Measurements from ENCODE around the gene SPINT1. TPM values are rescaled to one million over a fixed set of nuclear protein-coding genes. Genes with fewer than 3 reads are reported as not detected.

Gene SPINT1
- total and polyA plus RNA-seq, 7 experiments from 2014 or later = 1.00 to 8.9 (median 3.6) TPM

- Histone ChIP-seq H3K27ac (ENCODE audit: low read depth, low read length) (peak overlapping the region; percentile 95), H3K27me3 (ENCODE audit: control insufficient read depth in 2 of 2, insufficient read depth in 2 of 2, low read length in 2 of 2) (no peaks in the 10 kb centered on the region), H3K4me1 (ENCODE audit: control insufficient read depth in 2 of 2, insufficient read depth in 2 of 2, low read length in 2 of 2) (peaks cover 14 to 16% of the 10 kb centered on the region in 2 donors), H3K36me3 (ENCODE audit: control insufficient read depth in 2 of 3, insufficient read depth in 3 of 3, low read length in 3 of 3) (peaks cover 0 to 17% (median 4%) of the 10 kb centered on the region in 3 experiments), H3K4me3 (ENCODE audit: low read length) (peak overlapping the region; percentile 99), H3K9me3 (ENCODE audit: control insufficient read depth in 2 of 3, low read length in 3 of 3) (no peaks in the 10 kb centered on the region)
- Mint-ChIP-seq H3K27ac (peak overlapping the region; percentile 84 to 98 (median 96)), H3K4me1 (peaks cover 21 to 49% (median 29%) of the 10 kb centered on the region in 7 donors), H3K27me3 (no peaks in the 10 kb centered on the region), H3K4me3 (peak overlapping the region; percentile 92 to 98 (median 96)), H3K36me3 (peaks cover 3 to 19% (median 9%) of the 10 kb centered on the region in 5 donors), H3K9me3 (no peaks in the 10 kb centered on the region)
- ChIA-PET CTCF (interaction anchor here (0.5 to 1.0 kb wide), 3 partner anchors 24 to 532 kb away, joined by 3 to 4 read pairs (median 3); no protein-coding TSS in a partner anchor), POLR2A (interaction anchor here (0.6 to 2.3 kb wide), 7 partner anchors 55 to 685 kb away, joined by 3 to 14 read pairs (median 4); partner anchors contain the start of genes KNL1, NUSAP1, OIP5 and RAD51)
- DNase-seq = no peak
- intact Hi-C loops (cut with micrococcal nuclease) = loop anchor here (1.0 to 10.0 kb wide), 20 partner anchors 24 to 1024 kb away; partner anchors contain the start of genes CHAC1 (in 2 of the 2), GCHFR (in 2 of the 2), KNL1 (in 2 of the 2) and RAD51 (in 2 of the 2)
- no peak for ATAC-seq
These were observed 37.2 kb upstream of the SPINT1 start for GRCh38 chr15:40806672-40807027.

GRCh38 chr15:40807028-40807887 is 36.6 kb upstream of the SPINT1 start, which contains the start of the genes DNAJC17 and ZFYVE19:
Gene DNAJC17, minus strand, starts transcription at chr15:40807473. Its CDS starts 27 bp downstream, at chr15:40807446.
Gene ZFYVE19, plus strand, starts transcription at chr15:40807089. Its CDS starts 501 bp downstream, at chr15:40807590.
- no peaks in the 10 kb centered on the region for H3K9me3 ChIP-seq (ENCODE audit: control insufficient read depth in 2 of 3, low read length in 3 of 3)
- peak; percentile 99 for ATAC-seq
- no peaks in the 10 kb centered on the region for H3K9me3 Mint-ChIP-seq
- POLR2A ChIA-PET = interaction anchor here (0.9 to 2.3 kb wide), 6 partner anchors 55 to 525 kb away, joined by 3 to 14 read pairs (median 4); partner anchors contain the start of genes KNL1, NUSAP1, OIP5 and RAD51
- peaks cover 0 to 16% (median 9%) of the 10 kb centered on the region in 5 donors for H3K36me3 Mint-ChIP-seq
- H3K27ac Mint-ChIP-seq = peak within 1 kb of the TSS; percentile 84 to 98 (median 96)
- H3K36me3 ChIP-seq (ENCODE audit: control insufficient read depth in 2 of 3, insufficient read depth in 3 of 3, low read length in 3 of 3) = peaks cover 0 to 17% (median 4%) of the 10 kb centered on the region in 3 experiments
- CTCF ChIA-PET = interaction anchor here (0.5 to 1.0 kb wide), 4 partner anchors 25 to 532 kb away, joined by 3 to 4 read pairs (median 3); no protein-coding TSS in a partner anchor
- peak within 1 kb of the TSS; percentile 95 for H3K27ac ChIP-seq (ENCODE audit: low read depth, low read length)
- peak within 1 kb of the TSS; percentile 99 for H3K4me3 ChIP-seq (ENCODE audit: low read length)
- intact Hi-C loops (cut with micrococcal nuclease) = loop anchor here (1.0 to 10.0 kb wide), 20 partner anchors 24 to 1025 kb away; partner anchors contain the start of genes CHAC1 (in 2 of the 2), GCHFR (in 2 of the 2), KNL1 (in 2 of the 2) and RAD51 (in 2 of the 2)
- peak; percentile 86 to 96 (median 91) for DNase-seq
- H3K27me3 Mint-ChIP-seq = no peaks in the 10 kb centered on the region
- peaks cover 17 to 43% (median 25%) of the 10 kb centered on the region in 7 donors for H3K4me1 Mint-ChIP-seq
- peak within 1 kb of the TSS; percentile 92 to 98 (median 96) for H3K4me3 Mint-ChIP-seq
- H3K27me3 ChIP-seq (ENCODE audit: control insufficient read depth in 2 of 2, insufficient read depth in 2 of 2, low read length in 2 of 2) = no peaks in the 10 kb centered on the region
- peaks cover 14 to 16% of the 10 kb centered on the region in 2 donors for H3K4me1 ChIP-seq (ENCODE audit: control insufficient read depth in 2 of 2, insufficient read depth in 2 of 2, low read length in 2 of 2)

GRCh38 chr15:40807888-40808461 is 35.9 kb upstream of the SPINT1 start:
- Mint-ChIP-seq H3K27me3 (no peaks in the 10 kb centered on the region), H3K4me3 (peak overlapping the region; percentile 92 to 98 (median 96)), H3K27ac (peak overlapping the region in 7 of 9 donors; percentile 72 to 96 (median 94)), H3K9me3 (no peaks in the 10 kb centered on the region), H3K36me3 (peaks cover 0 to 16% (median 9%) of the 10 kb centered on the region in 5 donors), H3K4me1 (peaks cover 17 to 37% (median 25%) of the 10 kb centered on the region in 7 donors)
- ChIA-PET CTCF (interaction anchor here (0.5 kb wide), 1 partner anchor 46 kb away, joined by 3 read pairs; no protein-coding TSS in a partner anchor), POLR2A (interaction anchor here (1.3 to 2.3 kb wide), 5 partner anchors 56 to 525 kb away, joined by 3 to 14 read pairs (median 4); partner anchors contain the start of genes KNL1, NUSAP1, OIP5 and RAD51)
- no peak for DNase-seq
- intact Hi-C loops (cut with micrococcal nuclease) = loop anchor here (1.0 to 10.0 kb wide), 20 partner anchors 25 to 1026 kb away; partner anchors contain the start of genes CHAC1 (in 2 of the 2), GCHFR (in 2 of the 2), KNL1 (in 2 of the 2) and RAD51 (in 2 of the 2)
- Histone ChIP-seq H3K27me3 (ENCODE audit: control insufficient read depth in 2 of 2, insufficient read depth in 2 of 2, low read length in 2 of 2) (no peaks in the 10 kb centered on the region), H3K36me3 (ENCODE audit: control insufficient read depth in 2 of 3, insufficient read depth in 3 of 3, low read length in 3 of 3) (peaks cover 0 to 22% (median 4%) of the 10 kb centered on the region in 3 experiments), H3K4me1 (ENCODE audit: control insufficient read depth in 2 of 2, insufficient read depth in 2 of 2, low read length in 2 of 2) (peaks cover 14 to 16% of the 10 kb centered on the region in 2 donors), H3K27ac (ENCODE audit: low read depth, low read length) (peak overlapping the region; percentile 95), H3K4me3 (ENCODE audit: low read length) (peak overlapping the region; percentile 99), H3K9me3 (ENCODE audit: control insufficient read depth in 2 of 3, low read length in 3 of 3) (no peaks in the 10 kb centered on the region)
- ATAC-seq = no peak

- Histone ChIP-seq H3K4me1 (ENCODE audit: control insufficient read depth in 2 of 2, insufficient read depth in 2 of 2, low read length in 2 of 2) (peaks cover 14 to 16% of the 10 kb centered on the region in 2 donors), H3K36me3 (ENCODE audit: control insufficient read depth in 2 of 3, insufficient read depth in 3 of 3, low read length in 3 of 3) (peaks cover 0 to 32% (median 0%) of the 10 kb centered on the region in 3 experiments), H3K9me3 (ENCODE audit: control insufficient read depth in 2 of 3, low read length in 3 of 3) (no peaks in the 10 kb centered on the region), H3K27me3 (ENCODE audit: control insufficient read depth in 2 of 2, insufficient read depth in 2 of 2, low read length in 2 of 2) (no peaks in the 10 kb centered on the region), H3K27ac (ENCODE audit: low read depth, low read length) (no peak overlapping the region), H3K4me3 (ENCODE audit: low read length) (no peak overlapping the region)
- Mint-ChIP-seq H3K27ac (peak overlapping the region in 1 of 9 donors; percentile 28), H3K9me3 (no peaks in the 10 kb centered on the region), H3K4me3 (peak overlapping the region; percentile 17 to 98 (median 96)), H3K4me1 (peaks cover 11 to 31% (median 20%) of the 10 kb centered on the region in 7 donors), H3K27me3 (no peaks in the 10 kb centered on the region), H3K36me3 (peaks cover 3 to 21% (median 12%) of the 10 kb centered on the region in 5 donors)
- DNase-seq = no peak
- ATAC-seq = no peak
- ChIA-PET POLR2A (no interaction called here), CTCF (no interaction called here)
- intact Hi-C loops (cut with micrococcal nuclease) = loop anchor here (5.0 to 10.0 kb wide), 2 partner anchors 344 to 1027 kb away; partner anchors contain the start of gene FSIP1 (in 1 of the 2)
These were observed 34.9 kb upstream of the SPINT1 start for GRCh38 chr15:40808861-40809450.

- CTCF ChIA-PET = interaction anchor here (0.6 kb wide), 1 partner anchor 488 kb away, joined by 3 read pairs; no protein-coding TSS in a partner anchor
These were observed 31.0 kb upstream of the SPINT1 start for GRCh38 chr15:40812721-40813425.

More at GRCh38 chr15:40812721-40813425, 31.0 kb upstream of the SPINT1 start:
- H3K9me3 ChIP-seq (ENCODE audit: control insufficient read depth in 2 of 3, low read length in 3 of 3) = no peaks in the 10 kb centered on the region
- Mint-ChIP-seq H3K4me3 (no peak overlapping the region), H3K27ac (no peak overlapping the region), H3K27me3 (no peaks in the 10 kb centered on the region), H3K36me3 (peaks cover 4 to 28% (median 19%) of the 10 kb centered on the region in 5 donors), H3K9me3 (no peaks in the 10 kb centered on the region), H3K4me1 (peaks cover 6 to 19% (median 8%) of the 10 kb centered on the region in 7 donors)
- no peak overlapping the region for H3K4me3 ChIP-seq (ENCODE audit: low read length)
- H3K27me3 ChIP-seq (ENCODE audit: control insufficient read depth in 2 of 2, insufficient read depth in 2 of 2, low read length in 2 of 2) = no peaks in the 10 kb centered on the region
- H3K4me1 ChIP-seq (ENCODE audit: control insufficient read depth in 2 of 2, insufficient read depth in 2 of 2, low read length in 2 of 2) = peaks cover 5 to 6% of the 10 kb centered on the region in 2 donors
- POLR2A ChIA-PET = no interaction called here
- intact Hi-C loops (cut with micrococcal nuclease) = no loop called here
- H3K36me3 ChIP-seq (ENCODE audit: control insufficient read depth in 2 of 3, insufficient read depth in 3 of 3, low read length in 3 of 3) = peaks cover 0 to 32% (median 0%) of the 10 kb centered on the region in 3 experiments
- no peak overlapping the region for H3K27ac ChIP-seq (ENCODE audit: low read depth, low read length)
- ATAC-seq (no peak), DNase-seq (no peak)
